DND-41 (cell line): Measurements from ENCODE around the gene ABLIM1.

Source experiments
- ATAC-seq: fragments of 200-7000 bp; cut with Tn5 transposase; 3 replicates; pipeline ENCODE4 v1.9.1; 2021; ENCODE audit warnings: low read depth; ENCODE audit not compliant: insufficient read depth
- DNase-seq: peaks from one replicate; pipeline ENCODE4 v3.0.0-alpha.2; 2020
- H2AFZ ChIP-seq: 2 replicates; pipeline ENCODE4 v1.6.0; 2012; ENCODE audit warnings: low read depth, low read length
- H3K27ac ChIP-seq: 2 replicates; pipeline ENCODE4 v1.5.1; 2012; ENCODE audit warnings: low read length, inconsistent platforms
- H3K27me3 ChIP-seq: fragments of 200-600 bp; sonication (generic); 2 replicates; pipeline ENCODE4 v1.6.0; 2012; ENCODE audit warnings: low read length, mild to moderate bottlenecking, inconsistent platforms; ENCODE audit not compliant: insufficient read depth, poor library complexity
- H3K36me3 ChIP-seq: 2 replicates; pipeline ENCODE4 v1.5.1; 2012; ENCODE audit warnings: low read length, inconsistent platforms; ENCODE audit not compliant: insufficient read depth
- H3K4me1 ChIP-seq: 2 replicates; pipeline ENCODE4 v1.5.1; 2012; ENCODE audit warnings: mild to moderate bottlenecking, low read length; ENCODE audit not compliant: insufficient read depth
- H3K4me2 ChIP-seq: 2 replicates; pipeline ENCODE4 v1.6.0; 2012; ENCODE audit warnings: mild to moderate bottlenecking, moderate library complexity, low read length, inconsistent platforms; ENCODE audit not compliant: insufficient read depth
- H3K4me3 ChIP-seq, 2 experiments: fragments of 200-600 bp in 1 of 2; shearing (Covaris generic) in 1 of 2; 2 replicates each; pipeline ENCODE4 v1.5.1; 2012 to 2016; ENCODE audit warnings: inconsistent platforms in 2 of 2, low read length in 2 of 2, mild to moderate bottlenecking in 2 of 2, low read depth in 1 of 2, moderate library complexity in 1 of 2
- H3K79me2 ChIP-seq: 2 replicates; pipeline ENCODE4 v1.6.0; 2012; ENCODE audit warnings: low read length, inconsistent platforms; ENCODE audit not compliant: insufficient read depth
- H3K9ac ChIP-seq: 2 replicates; pipeline ENCODE4 v1.6.0; 2012; ENCODE audit warnings: low read depth, mild to moderate bottlenecking, inconsistent platforms, low read length, moderate library complexity
- H3K9me3 ChIP-seq: 2 replicates; pipeline ENCODE4 v1.5.1; 2012; ENCODE audit warnings: low read length, moderate library complexity, mild to moderate bottlenecking, inconsistent platforms; ENCODE audit not compliant: insufficient read depth, severe bottlenecking
- H4K20me1 ChIP-seq: 2 replicates; pipeline ENCODE4 v1.6.0; 2012; ENCODE audit warnings: low read length; ENCODE audit not compliant: insufficient read depth
- EZH2 ChIP-seq: IDR thresholded peaks from 3 replicates; pipeline ENCODE4 v1.6.1; 2012; ENCODE audit warnings: borderline replicate concordance, low read depth, mild to moderate bottlenecking, moderate library complexity, low read length, inconsistent platforms; ENCODE audit not compliant: severe bottlenecking
- TF ChIP-seq, protein P1 (sequence below): IDR thresholded peaks from 2 replicates; pipeline ENCODE4 v1.5.1; 2012; ENCODE audit warnings: borderline replicate concordance, low read length, moderate library complexity, mild to moderate bottlenecking; ENCODE audit not compliant: poor library complexity, severe bottlenecking; ENCODE audit errors: extremely low read depth

The ABLIM1 gene

DNA sequence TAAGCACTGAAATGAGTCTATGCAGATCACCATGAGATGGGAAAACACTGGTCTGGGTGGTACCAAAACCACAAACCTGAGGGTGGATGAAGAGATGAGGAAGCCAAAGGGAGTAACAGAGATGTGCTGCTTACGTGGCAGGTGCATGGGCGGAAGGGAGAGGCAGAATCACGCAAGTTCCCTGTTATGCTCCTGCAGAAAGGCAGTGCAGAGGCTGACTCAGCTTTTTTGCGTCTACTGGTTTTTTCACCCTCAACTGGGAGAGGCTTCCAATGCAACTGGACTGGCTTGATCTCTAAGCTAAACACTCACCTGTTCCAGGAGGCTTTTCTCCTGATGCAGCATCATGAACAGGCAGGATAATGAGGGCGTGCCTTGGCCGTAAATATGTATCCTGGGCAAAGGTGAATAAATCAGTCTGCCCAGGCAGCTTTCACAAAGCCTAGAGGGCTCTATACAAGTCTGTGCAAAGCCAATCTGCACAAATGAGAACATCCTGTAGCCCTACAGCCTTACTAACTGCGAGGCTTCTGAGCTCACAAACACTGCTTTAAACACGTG, 158.4 kb downstream of the ABLIM1 start:
- TF ChIP-seq, protein P1, sequence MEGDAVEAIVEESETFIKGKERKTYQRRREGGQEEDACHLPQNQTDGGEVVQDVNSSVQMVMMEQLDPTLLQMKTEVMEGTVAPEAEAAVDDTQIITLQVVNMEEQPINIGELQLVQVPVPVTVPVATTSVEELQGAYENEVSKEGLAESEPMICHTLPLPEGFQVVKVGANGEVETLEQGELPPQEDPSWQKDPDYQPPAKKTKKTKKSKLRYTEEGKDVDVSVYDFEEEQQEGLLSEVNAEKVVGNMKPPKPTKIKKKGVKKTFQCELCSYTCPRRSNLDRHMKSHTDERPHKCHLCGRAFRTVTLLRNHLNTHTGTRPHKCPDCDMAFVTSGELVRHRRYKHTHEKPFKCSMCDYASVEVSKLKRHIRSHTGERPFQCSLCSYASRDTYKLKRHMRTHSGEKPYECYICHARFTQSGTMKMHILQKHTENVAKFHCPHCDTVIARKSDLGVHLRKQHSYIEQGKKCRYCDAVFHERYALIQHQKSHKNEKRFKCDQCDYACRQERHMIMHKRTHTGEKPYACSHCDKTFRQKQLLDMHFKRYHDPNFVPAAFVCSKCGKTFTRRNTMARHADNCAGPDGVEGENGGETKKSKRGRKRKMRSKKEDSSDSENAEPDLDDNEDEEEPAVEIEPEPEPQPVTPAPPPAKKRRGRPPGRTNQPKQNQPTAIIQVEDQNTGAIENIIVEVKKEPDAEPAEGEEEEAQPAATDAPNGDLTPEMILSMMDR: no peak
- TF ChIP-seq EZH2: no peak
- H3K27me3 ChIP-seq: peaks cover under 1% of the 10 kb centered on the region
- H3K4me3 ChIP-seq: no peak overlapping the region
- H3K4me1 ChIP-seq: no peaks in the 10 kb centered on the region
- DNase-seq: no peak
- H3K9me3 ChIP-seq: no peaks in the 10 kb centered on the region
- no peak overlapping the region for H3K9ac ChIP-seq
- no peaks in the 10 kb centered on the region for H3K79me2 ChIP-seq
- 0 out of 2 replicates have a peak, but pooled peaks cover 2% of the 10 kb centered on the region for H4K20me1 ChIP-seq
- H3K36me3 ChIP-seq: no peaks in the 10 kb centered on the region
- no peak overlapping the region for H2AFZ ChIP-seq
- no peak for ATAC-seq
- H3K4me2 ChIP-seq: no peak overlapping the region
- no peak overlapping the region for H3K27ac ChIP-seq

DNA sequence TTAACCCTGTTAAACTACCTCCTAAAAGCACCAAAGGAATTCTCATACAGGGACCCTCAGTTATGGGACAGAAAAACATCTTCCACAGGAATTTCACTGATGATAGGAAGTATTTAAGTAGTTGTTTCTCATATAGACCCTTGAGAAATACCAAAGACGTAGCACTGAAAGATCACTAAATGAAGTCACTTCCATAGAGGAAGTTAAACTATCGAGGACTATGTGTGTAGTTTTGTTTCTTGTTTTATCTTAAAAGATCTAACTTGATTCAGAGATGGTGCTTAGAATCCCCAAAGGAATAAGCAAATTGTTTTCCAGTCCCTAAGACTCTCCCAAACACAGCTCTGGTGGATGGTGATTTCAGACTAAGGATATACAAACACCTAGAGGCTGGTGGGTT, 159.0 kb downstream of the ABLIM1 start:
- TF ChIP-seq EZH2: no peak
- TF ChIP-seq, protein P1: no peak
- Histone ChIP-seq H4K20me1 (0 out of 2 replicates have a peak, but pooled peaks cover 2% of the 10 kb centered on the region), H3K9ac (no peak overlapping the region), H3K27ac (no peak overlapping the region), H3K4me1 (no peaks in the 10 kb centered on the region), H2AFZ (no peak overlapping the region), H3K4me2 (no peak overlapping the region), H3K79me2 (no peaks in the 10 kb centered on the region), H3K9me3 (no peaks in the 10 kb centered on the region), H3K27me3 (no peaks in the 10 kb centered on the region), H3K4me3 (no peak overlapping the region), H3K36me3 (no peaks in the 10 kb centered on the region)
- DNase-seq (no peak), ATAC-seq (no peak)

DNA sequence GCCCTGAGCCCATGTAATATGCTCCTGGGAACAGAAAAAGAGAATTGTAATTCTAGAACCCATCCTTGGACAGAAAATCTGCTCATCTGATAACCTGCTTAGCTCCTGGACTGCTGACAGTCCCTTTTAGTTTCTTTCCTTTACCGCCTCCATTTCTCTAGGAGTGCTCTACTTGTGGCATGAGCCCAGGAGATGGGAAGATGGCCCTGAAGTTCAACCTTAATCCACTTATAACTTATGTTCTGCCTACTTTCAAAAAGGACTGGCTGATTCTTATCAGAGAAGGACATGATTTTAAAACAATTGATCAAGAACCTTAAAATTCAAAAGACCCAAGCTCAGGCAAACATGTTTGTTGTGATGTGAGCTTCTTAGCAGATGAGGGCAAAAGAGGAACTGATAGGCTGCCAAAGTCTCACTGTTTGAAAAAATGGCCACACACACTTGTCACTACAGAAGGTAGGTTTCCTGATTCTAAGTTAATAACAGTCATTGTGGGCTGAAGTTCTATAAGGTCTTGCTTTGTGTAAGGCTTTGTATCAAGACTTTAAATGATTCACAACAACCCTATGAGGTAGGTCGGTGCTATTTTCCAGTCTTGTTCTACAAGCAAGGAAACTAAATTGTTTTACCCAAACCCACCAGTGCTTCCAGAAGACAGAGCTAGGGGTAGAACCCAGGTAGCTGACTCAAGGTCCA, 159.5 kb downstream of the ABLIM1 start:
- Histone ChIP-seq H4K20me1 (0 out of 2 replicates have a peak, but pooled peaks cover 2% of the 10 kb centered on the region), H3K36me3 (no peaks in the 10 kb centered on the region), H2AFZ (no peak overlapping the region), H3K4me3 (no peak overlapping the region), H3K27me3 (no peaks in the 10 kb centered on the region), H3K9ac (no peak overlapping the region), H3K79me2 (no peaks in the 10 kb centered on the region), H3K9me3 (no peaks in the 10 kb centered on the region), H3K4me2 (no peak overlapping the region), H3K27ac (no peak overlapping the region), H3K4me1 (no peaks in the 10 kb centered on the region)
- ATAC-seq: no peak
- DNase-seq: no peak
- TF ChIP-seq EZH2: no peak
- TF ChIP-seq, protein P1: no peak
